ENCODE measurements around the gene BHLHA15.

DNA sequence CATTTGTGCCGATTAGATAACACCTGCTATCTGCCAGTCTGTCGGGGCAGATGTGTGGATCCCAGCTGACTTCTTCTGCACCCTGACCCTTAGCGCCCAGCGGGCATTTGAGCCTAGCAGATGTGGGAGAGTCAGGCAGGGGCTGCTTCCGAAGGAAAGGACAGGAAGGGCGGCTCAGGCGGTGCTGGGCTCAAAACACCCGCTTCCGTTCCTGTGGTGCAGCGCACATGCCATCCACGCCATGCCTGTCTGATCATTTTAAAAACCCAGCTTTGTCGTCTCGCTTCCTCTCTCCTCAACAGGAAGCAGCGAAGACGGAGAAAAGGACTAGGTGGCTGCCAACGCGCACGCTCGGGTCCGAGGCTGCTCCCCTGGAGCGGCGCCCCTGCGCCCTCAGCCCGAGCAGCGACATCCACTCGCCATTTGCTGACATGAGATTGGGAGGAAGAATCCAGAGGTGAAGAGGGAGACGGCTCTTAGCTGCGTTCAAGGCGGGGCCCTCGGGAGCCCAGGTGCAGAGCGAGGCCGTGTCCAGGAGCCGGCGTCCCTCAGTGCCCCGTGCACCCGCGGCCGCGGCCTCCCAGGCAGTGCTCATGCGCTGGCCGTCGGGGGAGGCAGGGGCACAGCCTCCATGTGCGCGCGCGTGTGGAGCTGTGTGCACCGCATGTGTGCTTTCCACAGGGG, 5.9 kb upstream of the BHLHA15 start:
- TF ChIP-seq POLR2A (IDR thresholded peaks at IDR 0.05) (no peak), CTCF (IDR thresholded peaks at IDR 0.05) (no peak)

All from body of pancreas (tissue), 4 donors.